Measurements from ENCODE around the gene AP3S1.

The AP3S1 gene

GRCh38 chr5:115962565-115963402 is 121.0 kb downstream of the AP3S1 start:
- TF ChIP-seq, protein P1, sequence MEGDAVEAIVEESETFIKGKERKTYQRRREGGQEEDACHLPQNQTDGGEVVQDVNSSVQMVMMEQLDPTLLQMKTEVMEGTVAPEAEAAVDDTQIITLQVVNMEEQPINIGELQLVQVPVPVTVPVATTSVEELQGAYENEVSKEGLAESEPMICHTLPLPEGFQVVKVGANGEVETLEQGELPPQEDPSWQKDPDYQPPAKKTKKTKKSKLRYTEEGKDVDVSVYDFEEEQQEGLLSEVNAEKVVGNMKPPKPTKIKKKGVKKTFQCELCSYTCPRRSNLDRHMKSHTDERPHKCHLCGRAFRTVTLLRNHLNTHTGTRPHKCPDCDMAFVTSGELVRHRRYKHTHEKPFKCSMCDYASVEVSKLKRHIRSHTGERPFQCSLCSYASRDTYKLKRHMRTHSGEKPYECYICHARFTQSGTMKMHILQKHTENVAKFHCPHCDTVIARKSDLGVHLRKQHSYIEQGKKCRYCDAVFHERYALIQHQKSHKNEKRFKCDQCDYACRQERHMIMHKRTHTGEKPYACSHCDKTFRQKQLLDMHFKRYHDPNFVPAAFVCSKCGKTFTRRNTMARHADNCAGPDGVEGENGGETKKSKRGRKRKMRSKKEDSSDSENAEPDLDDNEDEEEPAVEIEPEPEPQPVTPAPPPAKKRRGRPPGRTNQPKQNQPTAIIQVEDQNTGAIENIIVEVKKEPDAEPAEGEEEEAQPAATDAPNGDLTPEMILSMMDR (IDR thresholded peaks at IDR 0.05; ENCODE audit: control insufficient read depth, extremely low read depth, insufficient read depth) = no peak
- no peak for DNase-seq (ENCODE audit: low read depth)
- H3K4me3 ChIP-seq (ENCODE audit: low read depth, low read length) = no peak overlapping the region

GRCh38 chr5:115963566-115963965 is 121.8 kb downstream of the AP3S1 start:
- TF ChIP-seq, protein P1 (IDR thresholded peaks at IDR 0.05; ENCODE audit: control insufficient read depth, extremely low read depth, insufficient read depth) = no peak
- no peak for DNase-seq (ENCODE audit: low read depth)
- H3K4me3 ChIP-seq (ENCODE audit: low read depth, low read length) = no peak overlapping the region
